OCI-LY7 (cell line): ENCODE measurements around the gene PDCD6IP. TPM values are rescaled to one million over a fixed set of nuclear protein-coding genes. Genes with fewer than 3 reads are reported as not detected.
"Not testable (repeated sequence)": the region's sequence is repeated elsewhere in the genome, so short reads cannot be mapped to it uniquely, and the experiment has no call there.

Source experiments
- BruUV-seq: library from RNA; stranded (reverse); fragments of 400-500 nt; replicated peaks from 2 replicates; lab custom pipeline; 2021; lab: Mats Ljungman, UMichigan
- CTCF ChIA-PET: fragments of 300-600 bp; sonication (Branson Sonifier 250); formaldehyde crosslinking; loops from one replicate; lab custom pipeline; 2022; ENCODE audit warnings: antibody characterized with exemption; ENCODE audit not compliant: unreplicated experiment; lab: Charles Lee
- POLR2A ChIA-PET: fragments of 300-600 bp; sonication (Branson Sonifier 250); formaldehyde crosslinking; loops from one replicate; lab custom pipeline; 2022; ENCODE audit warnings: antibody characterized with exemption; lab: Charles Lee
- DNase-seq: peaks from one replicate; pipeline ENCODE4 v3.0.0-alpha.2; 2015; ENCODE audit warnings: low spot score
- H2AFZ ChIP-seq: fragments of 200-600 bp; sonication (generic), shearing (Covaris generic); 2 replicates; pipeline ENCODE4 v1.6.1; 2014; ENCODE audit warnings: mild to moderate bottlenecking, antibody characterized with exemption, low read length, moderate library complexity
- H3K27ac ChIP-seq: fragments of 200-600 bp; sonication (generic); 2 replicates; pipeline ENCODE4 v1.5.1; 2014; ENCODE audit warnings: mixed run types, low read depth, mild to moderate bottlenecking, moderate library complexity, low read length, inconsistent platforms; ENCODE audit not compliant: poor library complexity, severe bottlenecking
- H3K36me3 ChIP-seq: fragments of 200-600 bp; sonication (generic); 2 replicates; pipeline ENCODE4 v1.6.1; 2014; ENCODE audit warnings: mild to moderate bottlenecking, antibody characterized with exemption, low read length, moderate library complexity, mixed read lengths; ENCODE audit not compliant: insufficient read depth
- H3K4me1 ChIP-seq: fragments of 200-600 bp; sonication (generic); 2 replicates; pipeline ENCODE4 v1.5.1; 2014; ENCODE audit warnings: mild to moderate bottlenecking, low read length; ENCODE audit not compliant: insufficient read depth, poor library complexity, severe bottlenecking
- H3K4me2 ChIP-seq: fragments of 200-600 bp; sonication (generic); 2 replicates; pipeline ENCODE4 v1.6.1; 2014; ENCODE audit warnings: mild to moderate bottlenecking, low read length
- H3K4me3 ChIP-seq: fragments of 200-600 bp; sonication (generic); 2 replicates; pipeline ENCODE4 v1.5.1; 2014; ENCODE audit warnings: mild to moderate bottlenecking, low read depth, low read length; ENCODE audit not compliant: poor library complexity, severe bottlenecking
- H3K79me2 ChIP-seq: fragments of 200-600 bp; sonication (generic); 2 replicates; pipeline ENCODE4 v1.6.1; 2016; ENCODE audit warnings: low read depth, mild to moderate bottlenecking, low read length, moderate library complexity, mixed read lengths; ENCODE audit not compliant: insufficient read depth
- H3K9me2 ChIP-seq: fragments of 200-600 bp; sonication (generic); 2 replicates; pipeline ENCODE4 v1.6.1; 2016; ENCODE audit warnings: mild to moderate bottlenecking, low read length, mixed read lengths; ENCODE audit not compliant: insufficient read depth
- H3K9me3 ChIP-seq: fragments of 200-600 bp; sonication (generic); 2 replicates; pipeline ENCODE4 v1.6.1; 2014; ENCODE audit warnings: mild to moderate bottlenecking, mixed run types, low read length, mixed read lengths
- H4K20me1 ChIP-seq: fragments of 200-600 bp; sonication (generic); 2 replicates; pipeline ENCODE4 v1.6.1; 2014; ENCODE audit warnings: mild to moderate bottlenecking, antibody characterized with exemption, low read length, moderate library complexity, mixed read lengths; ENCODE audit not compliant: insufficient read depth
- EZH2phosphoT487 ChIP-seq: fragments of 200-600 bp; sonication (generic); IDR thresholded peaks from 2 replicates; pipeline ENCODE4 v1.6.1; 2018; ENCODE audit warnings: low read depth, borderline replicate concordance, mild to moderate bottlenecking, mixed run types, antibody characterized with exemption, low read length, moderate library complexity, mixed read lengths
- intact Hi-C: fragments of 100-400 bp; cut with micrococcal nuclease; formaldehyde crosslinking; loops from one replicate; pipeline ENCODE4 v1.10.0; 2022; ENCODE audit not compliant: unreplicated experiment
- total RNA-seq, 2 experiments: library from RNA; depleted of rRNA in 1 of 2; stranded (reverse); fragments of >200 nt in 1 of 2; shearing (Covaris generic) in 1 of 2; gene quantifications; 2 replicates each; pipeline ENCODE4 v1.2.3, GENCODE V29; 2014 to 2022
- TF ChIP-seq, protein P1 (sequence below): fragments of 200-600 bp; sonication (generic); conservative IDR thresholded peaks from 2 replicates; pipeline ENCODE4 v1.5.1; 2014; ENCODE audit warnings: mild to moderate bottlenecking, antibody characterized with exemption, low read length, moderate library complexity, mixed read lengths

Gene PDCD6IP
- total RNA-seq, 2 experiments from 2014 or later: 75.5 to 216 TPM

DNA sequence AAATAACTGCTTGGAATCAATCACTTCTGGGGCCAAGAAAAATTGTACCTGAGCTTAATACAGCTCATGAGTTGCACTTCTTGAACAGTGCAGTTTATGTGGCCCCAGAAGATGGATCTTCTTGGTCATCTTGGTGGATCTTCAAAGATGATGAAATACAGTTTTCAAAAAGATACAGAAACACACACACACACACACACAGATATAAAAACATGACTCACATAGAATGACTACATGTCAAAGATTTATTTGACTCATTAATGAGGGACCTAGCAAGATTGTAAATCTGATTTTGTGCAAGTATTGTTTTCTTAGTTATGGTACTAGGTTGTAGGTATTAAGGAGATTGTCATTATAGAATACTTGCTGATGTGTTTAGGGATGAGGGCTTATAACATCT lies 32.6 kb downstream of the PDCD6IP start:
- peaks cover 14% of the 10 kb centered on the region for H3K4me1 ChIP-seq
- H3K27ac ChIP-seq: no peak overlapping the region
- H4K20me1 ChIP-seq: no peaks in the 10 kb centered on the region
- POLR2A ChIA-PET: interaction anchor here (0.7 kb wide), 1 partner anchor 16 kb away, joined by 3 read pairs; no protein-coding TSS in a partner anchor
- no peak overlapping the region for H3K4me2 ChIP-seq
- H2AFZ ChIP-seq: no peak overlapping the region
- peaks cover 10% of the 10 kb centered on the region; the same call in 1 of the 2 replicates for H3K79me2 ChIP-seq
- intact Hi-C loops: no loop called here
- TF ChIP-seq, protein P1, sequence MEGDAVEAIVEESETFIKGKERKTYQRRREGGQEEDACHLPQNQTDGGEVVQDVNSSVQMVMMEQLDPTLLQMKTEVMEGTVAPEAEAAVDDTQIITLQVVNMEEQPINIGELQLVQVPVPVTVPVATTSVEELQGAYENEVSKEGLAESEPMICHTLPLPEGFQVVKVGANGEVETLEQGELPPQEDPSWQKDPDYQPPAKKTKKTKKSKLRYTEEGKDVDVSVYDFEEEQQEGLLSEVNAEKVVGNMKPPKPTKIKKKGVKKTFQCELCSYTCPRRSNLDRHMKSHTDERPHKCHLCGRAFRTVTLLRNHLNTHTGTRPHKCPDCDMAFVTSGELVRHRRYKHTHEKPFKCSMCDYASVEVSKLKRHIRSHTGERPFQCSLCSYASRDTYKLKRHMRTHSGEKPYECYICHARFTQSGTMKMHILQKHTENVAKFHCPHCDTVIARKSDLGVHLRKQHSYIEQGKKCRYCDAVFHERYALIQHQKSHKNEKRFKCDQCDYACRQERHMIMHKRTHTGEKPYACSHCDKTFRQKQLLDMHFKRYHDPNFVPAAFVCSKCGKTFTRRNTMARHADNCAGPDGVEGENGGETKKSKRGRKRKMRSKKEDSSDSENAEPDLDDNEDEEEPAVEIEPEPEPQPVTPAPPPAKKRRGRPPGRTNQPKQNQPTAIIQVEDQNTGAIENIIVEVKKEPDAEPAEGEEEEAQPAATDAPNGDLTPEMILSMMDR: no peak
- no peak for TF ChIP-seq EZH2phosphoT487
- no TSS peak for BruUV-seq
- H3K9me2 ChIP-seq: no peaks in the 10 kb centered on the region
- CTCF ChIA-PET: no interaction called here
- no peak for DNase-seq
- H3K36me3 ChIP-seq: peaks cover 87% of the 10 kb centered on the region
- H3K9me3 ChIP-seq: no peaks in the 10 kb centered on the region
- H3K4me3 ChIP-seq: no peak overlapping the region

DNA sequence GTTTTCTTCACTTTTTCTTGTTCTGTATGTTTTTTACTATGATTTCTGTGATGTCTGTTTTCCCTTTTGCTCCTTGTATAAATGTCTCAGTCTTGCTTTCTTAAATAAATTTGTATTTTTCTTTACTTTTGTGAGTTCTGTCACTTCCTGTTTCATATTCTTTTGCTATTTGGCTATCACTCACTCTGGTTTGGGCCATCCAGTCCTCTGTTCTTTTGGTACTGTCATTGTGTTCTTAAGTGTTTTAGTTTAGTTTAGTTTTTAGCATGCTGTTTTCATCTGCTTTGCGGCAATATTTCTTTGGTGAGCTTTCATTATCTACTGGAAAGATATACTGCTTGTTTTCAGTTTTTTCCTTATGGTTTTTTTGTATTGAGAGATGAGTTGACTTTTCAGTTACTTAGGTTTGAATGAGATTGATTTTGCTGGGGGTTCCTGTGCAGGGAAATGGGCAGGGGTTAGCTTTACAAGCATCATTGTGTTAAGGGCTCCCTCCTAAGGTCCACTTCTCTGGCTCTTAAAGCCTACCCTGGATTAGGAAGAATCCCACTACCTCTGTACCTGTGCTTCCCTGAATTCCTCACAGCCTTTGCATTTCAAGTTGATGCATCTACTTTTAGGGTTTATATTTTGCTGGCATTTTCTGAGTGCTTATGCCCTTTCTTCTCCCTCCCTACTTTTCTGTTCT lies 35.1 kb downstream of the PDCD6IP start:
- ChIA-PET POLR2A (no interaction called here), CTCF (no interaction called here)
- no peak for TF ChIP-seq EZH2phosphoT487
- TF ChIP-seq, protein P1: no peak
- H3K27ac ChIP-seq: no peak overlapping the region
- intact Hi-C loops: no loop called here
- no peaks in the 10 kb centered on the region for H3K9me2 ChIP-seq
- no peak overlapping the region for H3K4me3 ChIP-seq
- no peak for DNase-seq
- no TSS peak for BruUV-seq
- no peak overlapping the region for H2AFZ ChIP-seq
- H3K9me3 ChIP-seq: no peaks in the 10 kb centered on the region
- H3K36me3 ChIP-seq: peaks cover 72% of the 10 kb centered on the region
- H3K4me2 ChIP-seq: peak overlapping the region; percentile 14; the same call in 1 of the 2 replicates
- H3K4me1 ChIP-seq: peaks cover 14% of the 10 kb centered on the region
- H4K20me1 ChIP-seq: no peaks in the 10 kb centered on the region
- H3K79me2 ChIP-seq: peaks cover 10% of the 10 kb centered on the region; the same call in 1 of the 2 replicates

DNA sequence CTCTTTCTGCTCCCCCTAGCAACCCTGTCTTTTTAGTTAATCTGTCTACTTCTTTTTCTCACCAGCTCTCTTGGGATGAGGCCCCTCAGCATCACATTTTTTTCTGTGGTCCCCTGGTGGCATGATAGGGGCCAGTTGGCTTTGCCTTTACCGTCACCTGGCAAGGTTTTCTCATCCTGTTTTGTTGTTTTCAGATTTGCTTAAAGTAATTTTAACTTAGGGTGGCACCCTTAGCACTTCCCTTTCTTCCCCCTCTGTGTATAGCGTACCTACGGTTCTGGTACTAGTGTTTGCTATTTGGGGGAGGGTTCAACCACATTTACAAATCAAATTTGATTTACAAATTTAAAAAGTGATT lies 35.6 kb downstream of the PDCD6IP start:
- Histone ChIP-seq H3K79me2 (peaks cover 10% of the 10 kb centered on the region; the same call in 1 of the 2 replicates), H2AFZ (no peak overlapping the region)
- CTCF ChIA-PET: no interaction called here

DNA sequence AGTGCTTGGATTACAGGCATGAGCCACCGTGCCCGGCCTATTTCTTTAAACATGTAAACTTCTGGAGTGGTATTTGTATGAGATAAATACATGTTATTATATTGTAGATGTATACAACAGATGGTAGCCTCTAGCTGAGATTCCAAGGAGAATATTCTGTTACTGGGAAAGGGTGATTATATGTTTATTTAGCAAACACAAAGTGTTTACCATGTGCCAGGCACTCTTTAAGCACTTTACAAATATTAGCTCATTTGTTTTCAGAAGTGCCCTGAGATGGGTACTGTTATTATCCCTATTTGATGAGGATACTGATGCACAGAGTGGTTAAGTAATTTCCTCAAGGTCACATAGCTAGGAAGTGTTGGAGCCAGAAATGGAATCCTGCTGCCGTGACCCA lies 38.8 kb downstream of the PDCD6IP start:
- BruUV-seq, H3K9me3 ChIP-seq, CTCF ChIA-PET, H3K4me3 ChIP-seq, intact Hi-C loops, H4K20me1 ChIP-seq, POLR2A ChIA-PET, DNase-seq, H2AFZ ChIP-seq, H3K4me2 ChIP-seq, H3K79me2 ChIP-seq, H3K27ac ChIP-seq, H3K9me2 ChIP-seq: not testable (repeated sequence)
- Histone ChIP-seq H3K36me3 (peaks cover 59% of the 10 kb centered on the region), H3K4me1 (peaks cover 14% of the 10 kb centered on the region)

More for the DNA sequence above, 35.6 kb downstream of the PDCD6IP start:
- BruUV-seq: no TSS peak
- H3K9me3 ChIP-seq: no peaks in the 10 kb centered on the region
- no peaks in the 10 kb centered on the region for H4K20me1 ChIP-seq
- H3K4me1 ChIP-seq: peaks cover 14% of the 10 kb centered on the region
- H3K4me2 ChIP-seq: peak overlapping the region; percentile 14; the same call in 1 of the 2 replicates
- H3K4me3 ChIP-seq: no peak overlapping the region
- peaks cover 70% of the 10 kb centered on the region for H3K36me3 ChIP-seq
- TF ChIP-seq, protein P1: no peak
- TF ChIP-seq EZH2phosphoT487: no peak
- intact Hi-C loops: no loop called here
- H3K27ac ChIP-seq: no peak overlapping the region
- POLR2A ChIA-PET: no interaction called here
- peak; percentile 22 for DNase-seq
- no peaks in the 10 kb centered on the region for H3K9me2 ChIP-seq
